ENCODE data around the gene IL1F10. TPM values are rescaled to one million over a fixed set of nuclear protein-coding genes. Genes with fewer than 3 reads are reported as not detected.

IL1F10 gene
- total RNA-seq, 1 donor from 2014 or later: not detected

DNA sequence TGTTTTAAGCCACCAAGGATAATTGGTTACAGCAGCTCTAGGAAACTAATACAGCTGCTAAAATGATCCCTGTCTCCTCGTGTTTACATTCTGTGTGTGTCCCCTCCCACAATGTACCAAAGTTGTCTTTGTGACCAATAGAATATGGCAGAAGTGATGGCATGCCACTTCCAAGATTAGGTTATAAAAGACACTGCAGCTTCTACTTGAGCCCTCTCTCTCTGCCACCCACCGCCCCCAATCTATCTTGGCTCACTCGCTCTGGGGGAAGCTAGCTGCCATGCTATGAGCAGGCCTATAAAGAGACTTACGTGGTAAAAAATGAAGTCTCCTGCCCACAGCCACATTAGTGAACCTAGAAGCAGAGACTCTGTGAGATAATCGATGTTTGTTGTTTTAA is 3.5 kb upstream of the IL1F10 start:
- H3K9ac ChIP-seq: no peak overlapping the region
- no peaks in the 10 kb centered on the region for H3K79me2 ChIP-seq (ENCODE audit: low read depth)
- no peak overlapping the region for H3K4me3 ChIP-seq
- no peak overlapping the region for H3K27ac ChIP-seq
- Mint-ChIP-seq H3K9me3 (peaks cover 3% of the 10 kb centered on the region), H3K27me3 (ENCODE audit: insufficient read depth, low read depth) (peaks cover 9% of the 10 kb centered on the region), H3K36me3 (no peaks in the 10 kb centered on the region), H3K4me1 (peaks cover 12% of the 10 kb centered on the region), H3K4me3 (no peak overlapping the region), H3K27ac (no peak overlapping the region)
- TF ChIP-seq EZH2 (IDR thresholded peaks at IDR 0.05): no peak
- no peak for TF ChIP-seq EZH2phosphoT487 (IDR thresholded peaks at IDR 0.05)
- no peak for TF ChIP-seq CTCF (IDR thresholded peaks at IDR 0.05)
- no peak overlapping the region for H3K4me2 ChIP-seq
- H3K36me3 ChIP-seq: no peaks in the 10 kb centered on the region
- no peaks in the 10 kb centered on the region for H4K20me1 ChIP-seq (ENCODE audit: low read depth)
- H3K9me3 ChIP-seq (ENCODE audit: low read depth): no peaks in the 10 kb centered on the region
- H3K27me3 ChIP-seq: no peaks in the 10 kb centered on the region
- H3F3A ChIP-seq (ENCODE audit: low read depth): no peaks in the 10 kb centered on the region
- no peak for DNase-seq (ENCODE audit: low spot score)
- no peaks in the 10 kb centered on the region for H3K4me1 ChIP-seq
- H2AFZ ChIP-seq (replicated peaks): no peak overlapping the region

DNA sequence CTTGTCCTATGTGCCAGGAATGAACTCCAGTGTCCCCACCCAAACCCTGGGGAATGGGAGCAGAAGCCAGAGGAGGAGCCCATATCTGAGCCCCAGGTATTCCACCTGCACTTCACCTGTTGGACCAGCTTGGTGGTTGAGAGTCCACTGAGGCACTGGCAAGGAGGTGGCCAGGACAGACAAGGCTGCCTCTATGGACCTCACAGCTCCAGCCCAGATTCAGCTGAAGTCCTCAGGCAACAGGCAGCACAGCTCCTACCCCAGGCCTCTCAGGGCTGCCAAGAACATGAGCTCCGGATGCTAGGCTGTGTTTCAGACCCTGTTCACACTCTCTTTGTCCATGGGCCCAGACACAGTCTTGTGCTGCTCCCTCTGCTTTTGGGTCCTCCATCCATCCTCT is 2.9 kb upstream of the IL1F10 start:
- H3K4me1 ChIP-seq: no peaks in the 10 kb centered on the region
- Mint-ChIP-seq H3K4me3 (no peak overlapping the region), H3K27me3 (ENCODE audit: insufficient read depth, low read depth) (peaks cover 10% of the 10 kb centered on the region), H3K36me3 (no peaks in the 10 kb centered on the region), H3K4me1 (peaks cover 12% of the 10 kb centered on the region), H3K9me3 (peaks cover 3% of the 10 kb centered on the region), H3K27ac (no peak overlapping the region)
- H3K4me2 ChIP-seq: no peak overlapping the region
- no peak overlapping the region for H3K27ac ChIP-seq
- H3F3A ChIP-seq (ENCODE audit: low read depth): no peaks in the 10 kb centered on the region
- no peak for DNase-seq (ENCODE audit: low spot score)
- H3K9ac ChIP-seq: no peak overlapping the region
- no peaks in the 10 kb centered on the region for H3K9me3 ChIP-seq (ENCODE audit: low read depth)
- H3K27me3 ChIP-seq: no peaks in the 10 kb centered on the region
- no peaks in the 10 kb centered on the region for H4K20me1 ChIP-seq (ENCODE audit: low read depth)
- H3K79me2 ChIP-seq (ENCODE audit: low read depth): no peaks in the 10 kb centered on the region
- no peak overlapping the region for H3K4me3 ChIP-seq
- no peak overlapping the region for H2AFZ ChIP-seq (replicated peaks)
- TF ChIP-seq CTCF (IDR thresholded peaks at IDR 0.05) (no peak), EZH2phosphoT487 (IDR thresholded peaks at IDR 0.05) (no peak), EZH2 (IDR thresholded peaks at IDR 0.05) (no peak)
- no peaks in the 10 kb centered on the region for H3K36me3 ChIP-seq

DNA sequence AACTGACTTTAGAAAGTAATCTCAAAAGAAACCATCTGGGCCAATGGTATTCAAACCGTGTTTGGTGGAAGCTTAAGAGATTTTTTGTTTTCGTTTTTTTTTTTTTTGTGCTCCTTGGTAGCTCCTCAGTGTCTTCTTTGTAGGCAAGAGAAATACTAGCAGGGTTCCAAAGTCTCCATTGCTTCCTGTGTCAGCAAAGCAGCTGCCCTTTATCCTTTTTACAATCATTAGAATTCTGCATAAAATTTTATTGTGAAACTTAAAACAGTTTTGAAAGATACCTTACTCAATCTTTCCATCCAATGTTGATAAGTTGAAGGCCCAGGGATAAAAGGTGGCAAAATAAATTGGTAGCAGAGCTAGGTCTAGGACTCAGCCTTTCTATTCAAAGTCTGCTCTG is 479 bp downstream of the IL1F10 start:
- Histone ChIP-seq H2AFZ (replicated peaks) (no peak overlapping the region), H4K20me1 (ENCODE audit: low read depth) (no peaks in the 10 kb centered on the region), H3K27me3 (no peaks in the 10 kb centered on the region), H3K4me1 (no peaks in the 10 kb centered on the region), H3K9me3 (ENCODE audit: low read depth) (no peaks in the 10 kb centered on the region), H3K79me2 (ENCODE audit: low read depth) (no peaks in the 10 kb centered on the region), H3F3A (ENCODE audit: low read depth) (no peaks in the 10 kb centered on the region), H3K9ac (no peak overlapping the region), H3K4me3 (no peak overlapping the region), H3K27ac (no peak overlapping the region), H3K4me2 (no peak overlapping the region), H3K36me3 (no peaks in the 10 kb centered on the region)
- Mint-ChIP-seq H3K27ac (no peak overlapping the region), H3K9me3 (peaks cover 3% of the 10 kb centered on the region), H3K27me3 (ENCODE audit: insufficient read depth, low read depth) (peaks cover 9% of the 10 kb centered on the region), H3K4me1 (no peaks in the 10 kb centered on the region), H3K36me3 (no peaks in the 10 kb centered on the region), H3K4me3 (no peak overlapping the region)
- no peak for DNase-seq (ENCODE audit: low spot score)
- TF ChIP-seq CTCF (IDR thresholded peaks at IDR 0.05): no peak
- TF ChIP-seq EZH2 (IDR thresholded peaks at IDR 0.05): no peak
- TF ChIP-seq EZH2phosphoT487 (IDR thresholded peaks at IDR 0.05): no peak
